ENCODE measurements around the gene SOS2. TPM values are rescaled to one million over a fixed set of nuclear protein-coding genes. Genes with fewer than 3 reads are reported as not detected.
"Not testable (repeated sequence)": the region's sequence is repeated elsewhere in the genome, so short reads cannot be mapped to it uniquely, and the experiment has no call there.

SOS2 gene
- total RNA-seq, 2 experiments from 2014 or later = 18.9 to 20.1 TPM

- CTCF ChIA-PET = interaction anchor here (1.0 to 3.9 kb wide), 11 partner anchors 17 to 221 kb away, joined by 3 to 59 read pairs (median 15); no protein-coding TSS in a partner anchor
- POLR2A ChIA-PET = interaction anchor here (0.6 to 3.9 kb wide), 15 partner anchors 9 to 231 kb away, joined by 3 to 151 read pairs (median 21); partner anchors contain the start of genes ARF6 and NEMF
- Mint-ChIP-seq H3K4me1 (ENCODE audit: low read depth) (peaks cover 89% of the 10 kb centered on the region), H3K4me3 (peak overlapping the region; percentile 84), H3K9me3 (ENCODE audit: insufficient read depth) (peaks cover 4% of the 10 kb centered on the region), H3K27me3 (ENCODE audit: low read depth) (no peaks in the 10 kb centered on the region), H3K36me3 (ENCODE audit: low read depth) (peaks cover 50% of the 10 kb centered on the region), H3K27ac (peak overlapping the region; percentile 96)
- DNase-seq (peak; percentile 61), ATAC-seq (peak; percentile 34)
Measured at GRCh38 chr14:50083467-50084337, 147.7 kb downstream of the SOS2 start.

- Mint-ChIP-seq H3K4me1 (ENCODE audit: low read depth) (peaks cover 87% of the 10 kb centered on the region), H3K27me3 (ENCODE audit: low read depth) (no peaks in the 10 kb centered on the region), H3K36me3 (ENCODE audit: low read depth) (peaks cover 54% of the 10 kb centered on the region), H3K9me3 (ENCODE audit: insufficient read depth) (peaks cover 4% of the 10 kb centered on the region), H3K27ac (peak overlapping the region; percentile 96), H3K4me3 (peak overlapping the region; percentile 84)
- POLR2A ChIA-PET = interaction anchor here (0.5 to 3.9 kb wide), 19 partner anchors 10 to 231 kb away, joined by 3 to 151 read pairs (median 20); partner anchors contain the start of genes ARF6 and NEMF
- peak; percentile 92 for DNase-seq
- CTCF ChIA-PET = interaction anchor here (0.6 to 3.9 kb wide), 17 partner anchors 8 to 449 kb away, joined by 3 to 59 read pairs (median 11); no protein-coding TSS in a partner anchor
- ATAC-seq = peak; percentile 85
Measured at GRCh38 chr14:50082784-50083466, 148.5 kb downstream of the SOS2 start.

GRCh38 chr14:50082308-50082742 lies 149.1 kb downstream of the SOS2 start:
- Mint-ChIP-seq H3K4me3 (peak overlapping the region; percentile 84), H3K27me3 (ENCODE audit: low read depth) (no peaks in the 10 kb centered on the region), H3K27ac (peak overlapping the region; percentile 96), H3K36me3 (ENCODE audit: low read depth) (peaks cover 52% of the 10 kb centered on the region), H3K9me3 (ENCODE audit: insufficient read depth) (peaks cover 4% of the 10 kb centered on the region), H3K4me1 (ENCODE audit: low read depth) (peaks cover 84% of the 10 kb centered on the region)
- peak; percentile 40 for ATAC-seq
- DNase-seq = peak; percentile 68
- CTCF ChIA-PET = interaction anchor here (0.6 to 3.9 kb wide), 21 partner anchors 9 to 448 kb away, joined by 3 to 59 read pairs (median 11); partner anchors contain the start of gene NEMF
- POLR2A ChIA-PET = interaction anchor here (0.5 to 3.9 kb wide), 19 partner anchors 10 to 230 kb away, joined by 3 to 151 read pairs (median 20); partner anchors contain the start of genes ARF6 and NEMF

- CTCF ChIA-PET; H3K9me3 Mint-ChIP-seq (ENCODE audit: insufficient read depth); ATAC-seq; DNase-seq; H3K4me3 Mint-ChIP-seq; H3K27me3 Mint-ChIP-seq (ENCODE audit: low read depth); POLR2A ChIA-PET: not testable (repeated sequence)
- Mint-ChIP-seq H3K36me3 (ENCODE audit: low read depth) (peaks cover 44% of the 10 kb centered on the region), H3K27ac (peak overlapping the region; percentile 25), H3K4me1 (ENCODE audit: low read depth) (peaks cover 68% of the 10 kb centered on the region)
Measured at GRCh38 chr14:50079103-50079502, 152.3 kb downstream of the SOS2 start.

- H3K4me3 Mint-ChIP-seq; DNase-seq; POLR2A ChIA-PET; ATAC-seq; H3K27me3 Mint-ChIP-seq (ENCODE audit: low read depth); H3K27ac Mint-ChIP-seq; H3K9me3 Mint-ChIP-seq (ENCODE audit: insufficient read depth): not testable (repeated sequence)
- H3K4me1 Mint-ChIP-seq (ENCODE audit: low read depth) = peaks cover 37% of the 10 kb centered on the region
- CTCF ChIA-PET = interaction anchor here (1.4 kb wide), 1 partner anchor 8 kb away, joined by 3 read pairs; no protein-coding TSS in a partner anchor
- peaks cover 41% of the 10 kb centered on the region for H3K36me3 Mint-ChIP-seq (ENCODE audit: low read depth)
Measured at GRCh38 chr14:50073663-50074062, 157.7 kb downstream of the SOS2 start.

- CTCF ChIA-PET = interaction anchor here (0.9 to 2.0 kb wide), 5 partner anchors 9 to 210 kb away, joined by 3 to 11 read pairs (median 3); no protein-coding TSS in a partner anchor
- Mint-ChIP-seq H3K4me1 (ENCODE audit: low read depth) (peaks cover 37% of the 10 kb centered on the region), H3K36me3 (ENCODE audit: low read depth) (peaks cover 40% of the 10 kb centered on the region), H3K9me3 (ENCODE audit: insufficient read depth) (no peaks in the 10 kb centered on the region), H3K27ac (no peak overlapping the region), H3K4me3 (no peak overlapping the region), H3K27me3 (ENCODE audit: low read depth) (no peaks in the 10 kb centered on the region)
- POLR2A ChIA-PET = interaction anchor here (0.6 to 5.9 kb wide), 4 partner anchors 10 to 110 kb away, joined by 4 to 45 read pairs (median 4); no protein-coding TSS in a partner anchor
- DNase-seq (no peak), ATAC-seq (no peak)
Measured at GRCh38 chr14:50072395-50072794, 159.0 kb downstream of the SOS2 start.

GRCh38 chr14:50070840-50071548 lies 160.4 kb downstream of the SOS2 start:
- peaks cover 40% of the 10 kb centered on the region for H3K4me1 Mint-ChIP-seq (ENCODE audit: low read depth)
- DNase-seq (no peak), ATAC-seq (no peak)
- H3K4me3 Mint-ChIP-seq = no peak overlapping the region
- H3K27ac Mint-ChIP-seq = peak overlapping the region; percentile 6
- POLR2A ChIA-PET = interaction anchor here (1.6 to 5.9 kb wide), 4 partner anchors 9 to 68 kb away, joined by 4 to 45 read pairs (median 5); no protein-coding TSS in a partner anchor
- no peaks in the 10 kb centered on the region for H3K27me3 Mint-ChIP-seq (ENCODE audit: low read depth)
- CTCF ChIA-PET = interaction anchor here (1.1 to 2.8 kb wide), 5 partner anchors 9 to 219 kb away, joined by 3 to 11 read pairs (median 4); partner anchors contain the start of gene NEMF
- peaks cover 44% of the 10 kb centered on the region for H3K36me3 Mint-ChIP-seq (ENCODE audit: low read depth)
- H3K9me3 Mint-ChIP-seq (ENCODE audit: insufficient read depth) = no peaks in the 10 kb centered on the region

GRCh38 chr14:50070230-50070629 lies 161.1 kb downstream of the SOS2 start:
- DNase-seq = no peak
- H3K27me3 Mint-ChIP-seq (ENCODE audit: low read depth) = no peaks in the 10 kb centered on the region
- H3K9me3 Mint-ChIP-seq (ENCODE audit: insufficient read depth) = no peaks in the 10 kb centered on the region
- ATAC-seq = no peak
- CTCF ChIA-PET = interaction anchor here (1.1 to 2.8 kb wide), 4 partner anchors 11 to 218 kb away, joined by 3 to 11 read pairs (median 7); partner anchors contain the start of gene NEMF
- peaks cover 45% of the 10 kb centered on the region for H3K4me1 Mint-ChIP-seq (ENCODE audit: low read depth)
- no peak overlapping the region for H3K27ac Mint-ChIP-seq
- H3K36me3 Mint-ChIP-seq (ENCODE audit: low read depth) = peaks cover 44% of the 10 kb centered on the region
- POLR2A ChIA-PET = interaction anchor here (1.1 to 5.9 kb wide), 4 partner anchors 12 to 71 kb away, joined by 4 to 45 read pairs (median 5); no protein-coding TSS in a partner anchor
- H3K4me3 Mint-ChIP-seq = no peak overlapping the region

- H3K9me3 Mint-ChIP-seq (ENCODE audit: insufficient read depth) = no peaks in the 10 kb centered on the region
- H3K27ac Mint-ChIP-seq = no peak overlapping the region
- ChIA-PET POLR2A (interaction anchor here (1.6 to 5.9 kb wide), 2 partner anchors 13 to 24 kb away, joined by 6 to 45 read pairs; no protein-coding TSS in a partner anchor), CTCF (interaction anchor here (2.8 kb wide), 1 partner anchor 207 kb away, joined by 10 read pairs; no protein-coding TSS in a partner anchor)
- H3K27me3 Mint-ChIP-seq (ENCODE audit: low read depth) = no peaks in the 10 kb centered on the region
- DNase-seq (no peak), ATAC-seq (no peak)
- H3K36me3 Mint-ChIP-seq (ENCODE audit: low read depth) = peaks cover 44% of the 10 kb centered on the region
- no peak overlapping the region for H3K4me3 Mint-ChIP-seq
- peaks cover 49% of the 10 kb centered on the region for H3K4me1 Mint-ChIP-seq (ENCODE audit: low read depth)
Measured at GRCh38 chr14:50069325-50069724, 162.1 kb downstream of the SOS2 start.

- Mint-ChIP-seq H3K27ac (no peak overlapping the region), H3K4me1 (ENCODE audit: low read depth) (peaks cover 57% of the 10 kb centered on the region), H3K36me3 (ENCODE audit: low read depth) (peaks cover 44% of the 10 kb centered on the region), H3K27me3 (ENCODE audit: low read depth) (no peaks in the 10 kb centered on the region), H3K9me3 (ENCODE audit: insufficient read depth) (no peaks in the 10 kb centered on the region), H3K4me3 (no peak overlapping the region)
- ATAC-seq (no peak), DNase-seq (no peak)
- ChIA-PET CTCF (interaction anchor here (0.8 to 2.8 kb wide), 2 partner anchors 205 to 206 kb away, joined by 3 to 10 read pairs; no protein-coding TSS in a partner anchor), POLR2A (interaction anchor here (1.1 to 5.9 kb wide), 3 partner anchors 14 to 65 kb away, joined by 3 to 45 read pairs (median 4); no protein-coding TSS in a partner anchor)
Measured at GRCh38 chr14:50068496-50068895, 162.9 kb downstream of the SOS2 start.
